ENCODE data around the gene PHPT1. TPM values are rescaled to one million over a fixed set of nuclear protein-coding genes. Genes with fewer than 3 reads are reported as not detected.

PHPT1 gene
- total and polyA plus RNA-seq, 2 of the 13 experiments (the other 11 are each of a cell fraction or from before 2014, with no cell fraction given): 189 to 192 TPM

DNA sequence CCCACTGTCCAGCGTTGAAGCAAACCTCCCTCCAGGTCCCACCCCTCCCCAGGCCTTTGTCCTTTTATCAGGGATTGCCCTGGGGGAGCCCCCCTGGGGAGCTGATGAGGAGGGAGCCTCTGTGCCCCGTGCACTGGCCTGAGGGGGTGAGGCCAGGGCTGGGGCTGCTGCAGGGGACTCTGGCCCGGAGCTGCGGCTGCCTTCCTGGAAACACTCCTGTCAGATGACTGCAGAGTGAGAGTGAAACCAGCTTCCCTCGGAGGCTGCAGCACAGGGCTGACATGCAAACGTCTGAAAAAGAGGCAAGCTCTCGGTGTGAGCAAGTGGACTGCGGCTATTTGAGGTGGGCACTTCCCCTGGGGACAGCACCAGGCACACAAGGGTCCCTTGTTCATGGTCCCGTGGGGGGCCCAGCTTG lies 32.5 kb downstream of the PHPT1 start (continued):
- TF ChIP-seq MEIS2 (CRISPR knock-in tag; IDR thresholded peaks at IDR 0.05): 0 out of 2 replicates have a peak, but pooled peaks have one; percentile 33
- TF ChIP-seq, protein P1, sequence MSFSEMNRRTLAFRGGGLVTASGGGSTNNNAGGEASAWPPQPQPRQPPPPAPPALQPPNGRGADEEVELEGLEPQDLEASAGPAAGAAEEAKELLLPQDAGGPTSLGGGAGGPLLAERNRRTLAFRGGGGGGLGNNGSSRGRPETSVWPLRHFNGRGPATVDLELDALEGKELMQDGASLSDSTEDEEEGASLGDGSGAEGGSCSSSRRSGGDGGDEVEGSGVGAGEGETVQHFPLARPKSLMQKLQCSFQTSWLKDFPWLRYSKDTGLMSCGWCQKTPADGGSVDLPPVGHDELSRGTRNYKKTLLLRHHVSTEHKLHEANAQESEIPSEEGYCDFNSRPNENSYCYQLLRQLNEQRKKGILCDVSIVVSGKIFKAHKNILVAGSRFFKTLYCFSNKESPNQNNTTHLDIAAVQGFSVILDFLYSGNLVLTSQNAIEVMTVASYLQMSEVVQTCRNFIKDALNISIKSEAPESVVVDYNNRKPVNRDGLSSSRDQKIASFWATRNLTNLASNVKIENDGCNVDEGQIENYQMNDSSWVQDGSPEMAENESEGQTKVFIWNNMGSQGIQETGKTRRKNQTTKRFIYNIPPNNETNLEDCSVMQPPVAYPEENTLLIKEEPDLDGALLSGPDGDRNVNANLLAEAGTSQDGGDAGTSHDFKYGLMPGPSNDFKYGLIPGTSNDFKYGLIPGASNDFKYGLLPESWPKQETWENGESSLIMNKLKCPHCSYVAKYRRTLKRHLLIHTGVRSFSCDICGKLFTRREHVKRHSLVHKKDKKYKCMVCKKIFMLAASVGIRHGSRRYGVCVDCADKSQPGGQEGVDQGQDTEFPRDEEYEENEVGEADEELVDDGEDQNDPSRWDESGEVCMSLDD (CRISPR knock-in tag; IDR thresholded peaks at IDR 0.05; ENCODE audit: borderline replicate concordance): peak; percentile 47; the same call in 1 of the 2 replicates
- no peak for TF ChIP-seq ZMYM2 (CRISPR knock-in tag; IDR thresholded peaks at IDR 0.05)
- no peak for TF ChIP-seq HOXA3 (CRISPR knock-in tag; IDR thresholded peaks at IDR 0.05)
- 0 out of 2 replicates have a peak, but pooled peaks have one; percentile 17 for TF ChIP-seq ZNF629 (CRISPR knock-in tag; conservative IDR thresholded peaks at IDR 0.05)
- no peak for TF ChIP-seq MLLT10 (CRISPR knock-in tag; IDR thresholded peaks at IDR 0.05)
- no peak for TF ChIP-seq SP140L (CRISPR knock-in tag; IDR thresholded peaks at IDR 0.05; ENCODE audit: borderline replicate concordance)
- TF ChIP-seq, protein P2, sequence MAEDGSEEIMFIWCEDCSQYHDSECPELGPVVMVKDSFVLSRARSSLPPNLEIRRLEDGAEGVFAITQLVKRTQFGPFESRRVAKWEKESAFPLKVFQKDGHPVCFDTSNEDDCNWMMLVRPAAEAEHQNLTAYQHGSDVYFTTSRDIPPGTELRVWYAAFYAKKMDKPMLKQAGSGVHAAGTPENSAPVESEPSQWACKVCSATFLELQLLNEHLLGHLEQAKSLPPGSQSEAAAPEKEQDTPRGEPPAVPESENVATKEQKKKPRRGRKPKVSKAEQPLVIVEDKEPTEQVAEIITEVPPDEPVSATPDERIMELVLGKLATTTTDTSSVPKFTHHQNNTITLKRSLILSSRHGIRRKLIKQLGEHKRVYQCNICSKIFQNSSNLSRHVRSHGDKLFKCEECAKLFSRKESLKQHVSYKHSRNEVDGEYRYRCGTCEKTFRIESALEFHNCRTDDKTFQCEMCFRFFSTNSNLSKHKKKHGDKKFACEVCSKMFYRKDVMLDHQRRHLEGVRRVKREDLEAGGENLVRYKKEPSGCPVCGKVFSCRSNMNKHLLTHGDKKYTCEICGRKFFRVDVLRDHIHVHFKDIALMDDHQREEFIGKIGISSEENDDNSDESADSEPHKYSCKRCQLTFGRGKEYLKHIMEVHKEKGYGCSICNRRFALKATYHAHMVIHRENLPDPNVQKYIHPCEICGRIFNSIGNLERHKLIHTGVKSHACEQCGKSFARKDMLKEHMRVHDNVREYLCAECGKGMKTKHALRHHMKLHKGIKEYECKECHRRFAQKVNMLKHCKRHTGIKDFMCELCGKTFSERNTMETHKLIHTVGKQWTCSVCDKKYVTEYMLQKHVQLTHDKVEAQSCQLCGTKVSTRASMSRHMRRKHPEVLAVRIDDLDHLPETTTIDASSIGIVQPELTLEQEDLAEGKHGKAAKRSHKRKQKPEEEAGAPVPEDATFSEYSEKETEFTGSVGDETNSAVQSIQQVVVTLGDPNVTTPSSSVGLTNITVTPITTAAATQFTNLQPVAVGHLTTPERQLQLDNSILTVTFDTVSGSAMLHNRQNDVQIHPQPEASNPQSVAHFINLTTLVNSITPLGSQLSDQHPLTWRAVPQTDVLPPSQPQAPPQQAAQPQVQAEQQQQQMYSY (CRISPR knock-in tag; IDR thresholded peaks at IDR 0.05): no peak
- no peak for TF ChIP-seq IKZF1 (IDR thresholded peaks at IDR 0.05)
- TF ChIP-seq, protein P3, sequence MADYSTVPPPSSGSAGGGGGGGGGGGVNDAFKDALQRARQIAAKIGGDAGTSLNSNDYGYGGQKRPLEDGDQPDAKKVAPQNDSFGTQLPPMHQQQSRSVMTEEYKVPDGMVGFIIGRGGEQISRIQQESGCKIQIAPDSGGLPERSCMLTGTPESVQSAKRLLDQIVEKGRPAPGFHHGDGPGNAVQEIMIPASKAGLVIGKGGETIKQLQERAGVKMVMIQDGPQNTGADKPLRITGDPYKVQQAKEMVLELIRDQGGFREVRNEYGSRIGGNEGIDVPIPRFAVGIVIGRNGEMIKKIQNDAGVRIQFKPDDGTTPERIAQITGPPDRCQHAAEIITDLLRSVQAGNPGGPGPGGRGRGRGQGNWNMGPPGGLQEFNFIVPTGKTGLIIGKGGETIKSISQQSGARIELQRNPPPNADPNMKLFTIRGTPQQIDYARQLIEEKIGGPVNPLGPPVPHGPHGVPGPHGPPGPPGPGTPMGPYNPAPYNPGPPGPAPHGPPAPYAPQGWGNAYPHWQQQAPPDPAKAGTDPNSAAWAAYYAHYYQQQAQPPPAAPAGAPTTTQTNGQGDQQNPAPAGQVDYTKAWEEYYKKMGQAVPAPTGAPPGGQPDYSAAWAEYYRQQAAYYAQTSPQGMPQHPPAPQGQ (CRISPR knock-in tag; IDR thresholded peaks at IDR 0.05; ENCODE audit: borderline replicate concordance): no peak
- TF ChIP-seq TARDBP (CRISPR knock-in tag; IDR thresholded peaks at IDR 0.05): 0 out of 2 replicates have a peak, but pooled peaks have one; percentile 17
- no peak for TF ChIP-seq SNAPC2 (CRISPR knock-in tag; IDR thresholded peaks at IDR 0.05)
- TF ChIP-seq ELF3 (CRISPR knock-in tag; IDR thresholded peaks at IDR 0.05): 0 out of 2 replicates have a peak, but pooled peaks have one; percentile 25
- TF ChIP-seq, protein P4, sequence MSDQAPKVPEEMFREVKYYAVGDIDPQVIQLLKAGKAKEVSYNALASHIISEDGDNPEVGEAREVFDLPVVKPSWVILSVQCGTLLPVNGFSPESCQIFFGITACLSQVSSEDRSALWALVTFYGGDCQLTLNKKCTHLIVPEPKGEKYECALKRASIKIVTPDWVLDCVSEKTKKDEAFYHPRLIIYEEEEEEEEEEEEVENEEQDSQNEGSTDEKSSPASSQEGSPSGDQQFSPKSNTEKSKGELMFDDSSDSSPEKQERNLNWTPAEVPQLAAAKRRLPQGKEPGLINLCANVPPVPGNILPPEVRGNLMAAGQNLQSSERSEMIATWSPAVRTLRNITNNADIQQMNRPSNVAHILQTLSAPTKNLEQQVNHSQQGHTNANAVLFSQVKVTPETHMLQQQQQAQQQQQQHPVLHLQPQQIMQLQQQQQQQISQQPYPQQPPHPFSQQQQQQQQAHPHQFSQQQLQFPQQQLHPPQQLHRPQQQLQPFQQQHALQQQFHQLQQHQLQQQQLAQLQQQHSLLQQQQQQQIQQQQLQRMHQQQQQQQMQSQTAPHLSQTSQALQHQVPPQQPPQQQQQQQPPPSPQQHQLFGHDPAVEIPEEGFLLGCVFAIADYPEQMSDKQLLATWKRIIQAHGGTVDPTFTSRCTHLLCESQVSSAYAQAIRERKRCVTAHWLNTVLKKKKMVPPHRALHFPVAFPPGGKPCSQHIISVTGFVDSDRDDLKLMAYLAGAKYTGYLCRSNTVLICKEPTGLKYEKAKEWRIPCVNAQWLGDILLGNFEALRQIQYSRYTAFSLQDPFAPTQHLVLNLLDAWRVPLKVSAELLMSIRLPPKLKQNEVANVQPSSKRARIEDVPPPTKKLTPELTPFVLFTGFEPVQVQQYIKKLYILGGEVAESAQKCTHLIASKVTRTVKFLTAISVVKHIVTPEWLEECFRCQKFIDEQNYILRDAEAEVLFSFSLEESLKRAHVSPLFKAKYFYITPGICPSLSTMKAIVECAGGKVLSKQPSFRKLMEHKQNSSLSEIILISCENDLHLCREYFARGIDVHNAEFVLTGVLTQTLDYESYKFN (CRISPR knock-in tag; conservative IDR thresholded peaks at IDR 0.05): 0 out of 2 replicates have a peak, but pooled peaks have one; percentile 20
- no peak for TF ChIP-seq HNRNPL (IDR thresholded peaks at IDR 0.05; ENCODE audit: low read depth, low read length)
- TF ChIP-seq, protein P5, sequence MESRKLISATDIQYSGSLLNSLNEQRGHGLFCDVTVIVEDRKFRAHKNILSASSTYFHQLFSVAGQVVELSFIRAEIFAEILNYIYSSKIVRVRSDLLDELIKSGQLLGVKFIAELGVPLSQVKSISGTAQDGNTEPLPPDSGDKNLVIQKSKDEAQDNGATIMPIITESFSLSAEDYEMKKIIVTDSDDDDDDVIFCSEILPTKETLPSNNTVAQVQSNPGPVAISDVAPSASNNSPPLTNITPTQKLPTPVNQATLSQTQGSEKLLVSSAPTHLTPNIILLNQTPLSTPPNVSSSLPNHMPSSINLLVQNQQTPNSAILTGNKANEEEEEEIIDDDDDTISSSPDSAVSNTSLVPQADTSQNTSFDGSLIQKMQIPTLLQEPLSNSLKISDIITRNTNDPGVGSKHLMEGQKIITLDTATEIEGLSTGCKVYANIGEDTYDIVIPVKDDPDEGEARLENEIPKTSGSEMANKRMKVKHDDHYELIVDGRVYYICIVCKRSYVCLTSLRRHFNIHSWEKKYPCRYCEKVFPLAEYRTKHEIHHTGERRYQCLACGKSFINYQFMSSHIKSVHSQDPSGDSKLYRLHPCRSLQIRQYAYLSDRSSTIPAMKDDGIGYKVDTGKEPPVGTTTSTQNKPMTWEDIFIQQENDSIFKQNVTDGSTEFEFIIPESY (CRISPR knock-in tag; IDR thresholded peaks at IDR 0.05): no peak

Measured in HepG2 (cell line).